GM19455 (cell line): Measurements from ENCODE around the gene TSSK6.
"Not testable (repeated sequence)": the region's sequence is repeated elsewhere in the genome, so short reads cannot be mapped to it uniquely, and the experiment has no call there.

Experiments used
- ATAC-seq: cut with Tn5 transposase; IDR thresholded peaks from one replicate; pipeline ENCODE4 v1.9.1; 2021; ENCODE audit not compliant: unreplicated experiment

Gene TSSK6

DNA sequence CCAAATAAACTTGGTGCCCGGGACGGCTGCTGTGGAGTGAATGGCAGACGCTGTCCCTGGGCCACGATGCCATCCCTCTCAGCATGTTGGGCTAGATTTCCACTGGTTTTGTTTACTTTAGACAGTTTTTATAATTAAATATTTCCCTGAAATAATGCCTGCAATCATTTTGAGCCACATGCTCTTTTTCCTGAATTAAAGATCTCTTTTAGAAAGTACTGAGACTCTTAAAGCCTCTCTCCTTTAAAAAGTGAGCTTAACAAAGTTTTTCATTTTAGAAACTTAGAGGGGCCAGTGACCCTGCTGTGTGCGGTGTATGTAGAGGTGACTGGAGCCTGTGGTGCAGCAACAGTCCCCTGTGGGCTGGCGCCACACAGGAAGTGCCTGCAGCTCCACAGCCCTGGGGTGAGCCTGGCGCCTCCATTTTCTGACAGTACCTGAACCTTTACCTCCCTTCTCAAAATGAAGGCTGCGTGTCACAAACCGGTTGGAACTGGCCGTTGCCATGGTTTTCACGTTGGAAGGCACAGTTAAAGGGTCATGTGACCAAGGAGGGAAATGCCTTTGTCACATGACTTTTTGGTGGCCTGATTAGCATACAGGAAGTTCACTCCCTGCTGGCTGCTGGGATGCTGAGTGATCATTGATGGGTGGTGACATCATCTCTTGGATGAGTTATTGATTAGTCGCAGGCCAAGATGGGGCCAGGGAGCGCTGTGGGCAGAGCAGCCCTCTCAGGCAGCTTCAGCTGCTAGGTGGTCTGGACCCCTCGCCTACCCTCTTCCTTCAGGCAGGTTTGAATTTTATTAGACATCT, 26.3 kb downstream of the TSSK6 start:
- ATAC-seq, result peak; percentile 56

DNA sequence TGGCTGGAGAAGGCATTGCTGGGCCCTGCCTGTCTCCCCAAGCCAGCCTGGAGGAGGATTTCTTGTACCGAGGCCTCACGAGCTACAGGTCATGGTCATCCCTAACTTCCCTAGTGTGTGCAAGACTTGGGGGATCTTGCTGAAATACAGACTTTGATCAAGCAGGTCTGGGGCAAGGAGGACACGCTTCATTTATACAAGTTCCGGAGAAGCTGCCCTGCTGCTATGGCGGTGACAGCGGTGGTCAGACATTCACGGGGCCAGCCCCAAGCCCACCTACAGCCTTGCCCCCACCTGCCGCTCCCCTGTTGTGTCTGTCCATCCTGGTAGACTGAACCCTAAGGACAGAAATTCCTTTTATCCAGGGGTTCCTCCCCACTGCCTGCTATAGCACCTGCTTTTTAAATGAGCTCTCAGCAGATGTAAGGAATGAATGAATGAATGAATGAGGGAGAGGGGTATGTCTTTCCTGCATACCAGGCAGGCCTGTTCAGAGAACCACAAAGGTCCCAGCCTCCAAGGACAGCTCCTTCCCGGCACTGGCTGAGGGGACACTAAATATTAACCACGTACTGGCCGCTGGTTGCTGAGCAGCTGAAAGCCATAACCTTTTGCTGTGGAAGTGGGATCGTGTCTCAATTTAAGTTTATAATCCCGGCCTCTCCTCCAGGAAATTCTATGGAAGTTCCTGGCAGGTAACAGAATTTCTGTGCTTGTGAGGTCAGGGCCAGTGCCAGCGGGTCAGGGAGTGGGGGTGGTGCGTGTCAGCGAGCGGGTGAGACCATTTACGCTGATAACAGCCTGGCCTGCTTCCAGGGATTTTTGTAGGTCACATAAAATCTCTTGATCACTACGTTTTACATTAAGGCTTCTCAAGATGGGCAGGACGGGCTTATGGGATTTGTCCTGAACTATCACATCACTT, 27.1 kb downstream of the TSSK6 start:
- no peak for ATAC-seq

DNA sequence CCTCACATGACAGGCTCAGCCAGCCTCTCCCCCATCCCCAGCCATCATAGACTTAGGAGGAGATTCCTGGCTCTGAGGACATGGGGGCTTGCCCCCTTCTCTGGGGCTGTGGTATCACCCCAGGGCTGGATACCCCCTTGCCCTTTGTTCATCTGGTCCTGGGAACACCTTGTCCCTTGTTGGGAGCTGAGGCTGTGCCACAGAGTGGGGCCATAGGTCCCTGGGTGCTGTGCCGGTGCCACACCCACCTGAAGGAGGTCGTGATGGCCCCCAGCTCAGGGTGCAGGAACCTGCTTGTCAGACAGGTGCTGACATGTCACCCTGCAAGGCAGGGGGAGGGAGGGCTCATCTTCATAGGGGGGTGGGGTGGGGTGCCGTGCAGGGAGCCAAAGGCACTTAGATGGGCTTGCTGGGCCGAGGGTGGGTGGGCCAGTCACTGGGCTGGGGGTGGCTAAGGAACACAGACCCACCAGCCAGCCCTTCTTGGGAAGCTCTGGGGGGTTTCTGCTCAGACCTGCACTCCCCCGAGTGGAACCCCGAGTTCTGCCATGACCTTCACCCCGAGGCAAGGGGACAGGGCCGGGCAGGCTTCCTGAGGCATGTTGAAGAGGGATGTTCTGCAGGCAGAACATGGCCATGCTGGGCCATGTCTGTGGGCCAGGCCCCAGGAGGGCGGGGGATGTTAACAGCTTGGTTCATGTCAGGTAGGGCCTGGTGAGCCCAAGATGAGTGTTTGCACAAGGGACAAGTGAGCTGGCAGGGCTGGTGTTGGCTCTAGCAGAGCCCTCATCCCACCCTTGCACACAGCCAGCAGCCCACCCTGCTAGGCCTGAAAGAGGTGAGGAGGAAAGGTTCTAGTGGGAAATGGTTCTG, 28.0 kb downstream of the TSSK6 start:
- ATAC-seq, result no peak

DNA sequence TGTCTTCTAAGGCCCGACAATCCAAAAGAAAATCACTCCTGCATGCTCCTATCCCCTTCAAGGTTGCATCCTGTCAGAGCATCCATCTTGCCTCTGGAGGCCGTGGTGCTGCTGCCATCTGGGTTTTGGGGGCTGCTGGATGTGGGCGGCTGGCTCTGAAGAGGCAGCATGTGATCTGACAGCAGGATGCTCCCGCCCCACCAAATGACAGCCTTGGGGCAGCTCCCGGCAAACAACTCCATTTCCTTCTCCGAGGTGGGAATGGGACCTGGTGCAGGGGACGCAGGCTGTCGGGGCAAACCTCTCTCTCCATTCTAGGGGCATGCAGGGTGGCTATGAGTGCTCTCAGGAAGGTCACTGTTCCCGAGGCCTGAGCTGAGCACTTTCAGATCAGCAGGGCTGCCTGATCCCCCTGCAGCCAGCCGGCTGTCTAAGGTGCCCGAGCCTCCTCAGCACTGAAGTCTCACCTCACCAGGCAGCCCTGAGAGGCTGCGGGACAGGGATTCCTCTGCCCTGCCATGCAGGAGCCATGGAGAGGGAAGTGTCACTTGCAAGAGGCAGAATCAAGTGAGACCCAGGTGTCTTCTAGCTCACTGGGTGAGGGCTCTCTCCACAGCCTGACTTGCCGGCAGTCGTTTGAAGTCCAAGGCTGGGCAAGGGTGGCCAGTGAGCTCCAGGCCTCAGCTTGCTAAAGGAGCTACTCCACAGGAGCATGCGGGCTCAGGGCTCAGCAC, 28.8 kb downstream of the TSSK6 start:
- ATAC-seq, result no peak

DNA sequence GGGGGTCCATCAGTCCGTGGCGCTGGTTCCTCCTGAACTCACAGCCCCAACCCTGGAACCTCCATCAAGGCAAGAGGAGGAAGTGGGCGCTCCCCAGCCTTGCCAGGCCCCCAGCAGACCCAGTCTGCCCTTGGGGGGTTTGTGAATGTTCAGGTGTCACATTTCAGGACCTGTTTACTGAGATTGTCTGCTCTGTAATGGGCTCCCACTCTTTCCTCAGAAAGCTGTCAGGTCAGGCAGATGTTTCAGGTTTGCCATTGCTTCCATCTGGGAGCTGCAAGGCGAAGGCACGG, 29.4 kb downstream of the TSSK6 start:
- no peak for ATAC-seq

DNA sequence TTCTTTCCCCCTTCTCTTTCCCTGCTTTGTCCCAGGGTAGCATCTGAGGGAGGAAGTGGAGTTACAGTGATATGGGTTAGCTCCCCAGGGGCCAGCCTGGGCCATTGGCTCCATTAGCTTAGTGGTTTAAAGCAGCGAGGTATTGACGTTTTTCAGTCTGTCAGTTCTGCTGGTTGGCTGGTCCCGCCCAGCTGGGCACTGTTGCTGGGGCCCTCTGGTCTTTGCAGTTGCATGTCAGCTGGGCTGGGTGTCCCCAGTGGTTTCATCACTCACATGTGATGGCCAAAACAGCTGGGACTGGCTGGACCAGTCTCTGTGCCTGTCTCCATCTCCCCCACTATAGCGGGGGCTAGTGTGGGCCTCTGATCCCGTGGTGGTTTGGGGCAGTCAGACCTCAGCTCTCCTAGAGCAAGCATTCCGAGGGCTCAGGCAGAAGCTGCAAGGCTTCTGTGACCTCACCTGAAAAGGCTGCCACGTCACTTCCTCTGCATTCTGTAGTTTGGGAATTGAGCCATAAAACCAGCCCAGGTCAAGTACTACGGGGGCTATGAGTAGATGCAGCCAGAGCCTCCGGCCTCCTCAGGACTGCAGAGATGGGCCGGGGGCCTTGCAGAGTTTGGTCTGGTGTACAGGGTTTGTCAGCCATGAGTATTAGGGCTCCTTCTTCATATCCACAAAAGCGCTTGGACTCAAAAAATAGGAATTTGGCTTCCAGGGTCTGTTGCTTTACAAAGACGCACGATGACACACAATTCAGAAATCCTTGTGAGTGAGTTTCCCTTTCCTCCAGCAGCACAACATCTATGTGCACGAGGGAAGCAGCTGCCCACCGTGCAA, 30.0 kb downstream of the TSSK6 start:
- no peak for ATAC-seq

DNA sequence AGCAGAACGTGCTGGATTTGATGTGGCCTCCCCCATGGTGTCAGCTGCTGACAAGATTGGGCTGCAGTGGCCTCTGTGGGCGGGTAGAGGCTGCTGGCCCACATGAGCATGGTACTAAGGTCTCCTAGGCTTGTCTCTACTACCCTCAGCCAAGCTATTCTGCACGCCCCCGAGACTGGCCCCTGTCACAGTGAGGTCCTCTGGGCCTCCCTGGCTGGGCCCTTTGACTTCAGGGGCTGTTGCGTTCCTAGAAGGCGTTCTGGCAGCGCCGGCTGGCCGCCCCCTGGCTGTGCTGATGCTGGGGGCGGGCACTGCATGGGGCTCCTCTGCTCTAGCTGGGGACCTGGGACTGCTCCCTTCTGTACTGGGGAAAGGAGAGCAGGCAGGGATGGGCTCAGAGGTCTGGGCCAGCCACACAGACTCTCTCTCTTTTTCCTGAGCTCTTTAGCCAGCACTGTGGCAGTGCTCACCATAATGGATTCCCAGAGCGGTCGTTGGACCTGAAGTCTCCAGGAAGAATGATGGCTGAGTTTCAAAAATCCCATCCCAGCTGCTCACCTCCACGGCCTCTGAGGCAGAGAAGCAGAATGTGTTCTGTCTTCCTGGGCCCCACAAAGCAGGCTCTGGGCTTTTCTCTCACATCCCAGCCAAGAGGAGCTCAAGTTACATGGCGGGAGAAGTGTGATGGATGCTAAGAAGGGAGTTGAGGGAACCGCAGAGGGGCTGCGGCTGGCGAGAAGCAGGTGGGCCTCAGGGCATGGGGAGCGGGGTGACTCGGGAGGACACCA, 32.3 kb downstream of the TSSK6 start:
- no peak for ATAC-seq

DNA sequence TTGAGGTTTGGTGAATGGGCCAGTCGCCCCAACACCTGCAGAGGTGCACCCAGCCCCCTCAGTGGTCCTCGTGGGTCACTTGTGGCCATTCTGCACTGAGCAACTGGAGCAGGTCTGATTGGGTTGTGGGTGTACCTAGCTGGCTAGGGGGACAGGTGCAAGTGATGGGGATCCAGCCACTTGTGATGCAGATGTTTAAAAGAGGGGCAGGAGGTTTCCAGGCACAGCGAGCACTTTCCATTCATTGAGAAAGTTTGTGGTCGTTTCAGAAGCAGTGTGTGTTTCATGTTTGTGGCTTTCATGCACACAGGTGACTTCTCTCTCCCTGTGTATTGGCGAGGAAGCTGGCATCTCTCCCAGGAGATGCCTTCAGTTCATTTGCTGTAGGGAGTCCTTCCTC, 34.7 kb downstream of the TSSK6 start:
- no peak for ATAC-seq

- no peak for ATAC-seq
Observed at GRCh38 chr19:19477705-19478383, 37.5 kb downstream of the TSSK6 start.

DNA sequence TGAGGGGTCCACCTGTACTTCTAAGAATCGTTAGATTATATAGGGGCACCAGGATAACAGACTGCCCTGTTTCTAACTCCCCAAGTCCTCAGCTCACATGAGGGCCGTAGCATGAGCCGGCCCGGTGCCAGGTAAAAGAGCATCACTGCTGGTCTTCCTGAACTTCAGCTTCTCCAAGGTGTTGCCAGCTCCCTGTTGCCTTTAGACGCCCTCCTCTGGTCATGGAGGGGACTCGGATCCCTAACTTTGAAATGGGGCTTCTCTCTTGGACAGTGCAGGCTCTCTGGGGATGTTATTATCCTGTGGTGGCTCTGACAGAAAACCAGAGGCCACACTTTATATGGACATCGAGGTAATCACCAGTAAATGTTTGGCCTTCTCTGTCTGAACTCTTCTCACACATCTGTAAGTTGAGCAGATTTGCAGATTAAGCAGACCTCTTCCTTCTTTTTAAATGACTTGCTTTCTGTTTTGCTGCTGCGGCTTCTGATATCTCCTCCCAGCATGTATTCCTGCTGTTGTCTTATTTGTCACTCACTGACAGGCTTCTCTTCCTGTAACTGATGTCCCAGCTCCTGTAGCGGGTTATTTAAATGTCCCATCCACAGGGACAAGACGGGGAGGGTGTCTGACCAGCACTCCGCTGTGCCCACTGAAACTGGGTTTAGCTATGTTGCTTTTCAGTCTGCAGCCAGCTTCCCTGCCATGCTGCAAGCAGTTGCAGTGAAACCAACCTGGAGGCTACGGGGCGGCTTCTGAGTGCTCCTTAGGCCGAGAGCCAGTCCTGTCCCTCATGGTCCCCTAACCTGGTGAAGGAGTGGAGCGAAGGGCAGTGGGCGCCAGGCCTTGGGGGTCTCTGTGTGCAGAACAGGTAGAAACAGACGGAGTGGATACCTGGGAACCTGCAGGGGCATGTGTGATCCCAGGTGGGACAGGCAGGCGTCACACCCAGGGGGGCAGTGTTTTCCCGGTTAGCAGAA, 39.2 kb downstream of the TSSK6 start:
- ATAC-seq, result no peak

DNA sequence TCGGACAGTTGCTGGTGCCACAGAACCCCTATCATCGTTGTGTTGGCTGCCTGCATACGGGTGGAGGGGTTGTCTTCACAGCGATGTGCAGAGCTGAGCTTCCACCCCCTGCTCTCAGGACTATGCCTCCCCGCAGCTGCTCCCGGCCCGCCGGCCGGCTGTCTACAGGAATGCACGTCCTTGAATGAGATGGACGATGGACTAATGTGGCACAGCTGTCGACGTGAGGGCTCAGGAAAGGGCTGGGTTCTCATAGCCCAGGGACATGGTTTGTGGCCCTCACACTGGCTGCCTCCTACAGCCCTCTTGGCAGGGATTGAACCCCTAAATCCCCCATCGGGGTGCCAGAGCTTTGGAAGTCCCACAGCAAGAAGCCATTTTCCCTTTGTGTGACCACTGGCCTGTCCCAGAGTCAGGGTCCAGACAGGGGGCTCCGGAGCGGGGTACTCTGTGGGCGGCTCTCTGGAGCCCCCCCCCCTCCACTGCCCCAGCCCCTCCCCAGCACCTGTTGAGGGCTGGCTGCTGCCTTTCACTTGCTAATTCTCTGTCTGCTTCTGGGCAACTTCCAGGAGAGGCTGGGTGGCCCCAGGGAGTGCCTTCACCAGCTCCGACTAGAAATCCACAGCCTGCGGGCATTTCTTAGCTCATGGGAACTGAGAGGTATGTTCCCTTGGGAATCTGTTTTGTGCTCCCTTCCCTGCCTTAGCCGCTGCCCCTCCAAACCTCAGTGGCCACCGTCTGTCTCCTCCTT, 40.2 kb downstream of the TSSK6 start:
- ATAC-seq, result no peak

- ATAC-seq, result not testable (repeated sequence)
Observed at GRCh38 chr19:19472106-19472505, 43.2 kb downstream of the TSSK6 start.

DNA sequence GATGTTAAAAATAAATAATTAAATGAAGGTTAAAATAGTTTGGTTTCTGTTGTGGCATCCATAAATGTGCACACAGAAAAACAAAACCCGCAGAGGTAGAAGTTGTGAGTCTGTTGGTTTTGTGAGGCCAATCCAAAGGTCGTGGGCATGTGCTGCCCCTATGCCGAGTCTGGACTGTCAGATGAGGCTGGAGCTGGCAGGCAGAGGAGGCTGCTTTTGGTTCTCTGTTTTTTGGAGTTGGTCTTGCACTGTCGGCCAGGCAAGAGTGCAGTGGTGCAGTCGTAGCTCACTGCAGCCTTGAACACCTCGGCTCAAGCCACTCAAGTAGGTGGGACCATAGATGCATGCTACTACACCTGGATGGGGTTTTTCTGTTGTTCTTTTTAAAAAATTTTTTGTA, 43.7 kb downstream of the TSSK6 start:
- no peak for ATAC-seq

GRCh38 chr19:19470579-19470978, 44.8 kb downstream of the TSSK6 start:
- no peak for ATAC-seq

DNA sequence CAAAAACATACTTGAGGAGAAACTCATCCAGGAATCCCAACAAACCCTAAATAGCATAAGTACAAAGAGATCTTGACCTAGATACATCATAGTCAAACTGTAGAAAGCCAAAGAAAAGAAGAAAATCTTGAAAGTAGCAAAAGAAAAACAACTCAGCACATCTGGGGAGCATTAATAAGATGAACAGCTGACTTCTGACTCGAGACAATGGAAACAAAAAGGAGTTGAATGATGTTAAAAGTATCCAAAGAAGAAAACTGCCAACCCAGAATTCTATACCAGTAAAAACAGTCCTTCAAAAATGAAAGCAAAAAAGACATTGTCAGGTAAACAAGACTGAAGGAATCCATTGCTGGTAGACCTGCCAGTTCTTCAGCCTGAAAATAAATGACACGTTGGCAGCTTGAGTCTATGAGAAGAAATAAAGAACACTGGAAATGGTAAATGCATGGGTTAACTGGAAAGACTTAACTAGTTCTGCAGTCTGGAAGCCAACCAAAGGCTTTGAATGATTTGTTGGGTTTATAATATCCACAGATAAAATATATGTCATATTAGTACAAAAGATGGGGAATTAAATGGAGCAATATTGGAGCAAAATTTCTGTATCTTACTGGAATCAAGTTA, 46.8 kb downstream of the TSSK6 start:
- ATAC-seq, result no peak

- ATAC-seq, result no peak
Observed at GRCh38 chr19:19466201-19466600, 49.1 kb downstream of the TSSK6 start.
